Measurements from ENCODE around the gene ALPL.
"Not testable (repeated sequence)": the region's sequence is repeated elsewhere in the genome, so short reads cannot be mapped to it uniquely, and the experiment has no call there.

The ALPL gene

DNA sequence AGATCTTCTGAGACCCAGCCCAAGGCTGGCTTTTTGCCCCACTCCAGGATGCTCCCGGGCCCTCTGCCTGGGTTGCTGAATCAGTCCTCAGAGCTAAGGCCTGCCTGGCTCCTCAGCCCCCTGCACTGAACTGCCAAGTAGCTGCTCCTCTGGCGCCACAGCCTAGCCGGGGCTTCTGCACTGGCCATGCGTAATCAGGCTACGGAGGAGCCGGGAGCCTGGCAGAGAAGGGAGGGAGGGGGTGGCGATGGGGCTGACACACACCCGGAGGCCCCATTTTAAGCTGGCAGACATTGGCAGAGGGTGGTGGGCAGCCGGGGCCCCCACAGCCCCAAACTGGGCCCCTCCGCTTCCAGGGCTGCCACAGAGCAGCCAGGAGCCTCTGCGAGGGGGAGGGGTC lies 38.7 kb downstream of the ALPL start:
- no peak overlapping the region for H3K27ac Mint-ChIP-seq
- peaks cover 0 to 3% of the 10 kb centered on the region in 2 donors for H3K4me1 Mint-ChIP-seq
- no peaks in the 10 kb centered on the region for H3K9me3 Mint-ChIP-seq
- DNase-seq (no peak), ATAC-seq (replicated peaks) (no peak)
- H3K4me3 Mint-ChIP-seq: no peak overlapping the region
- no peaks in the 10 kb centered on the region for H3K36me3 Mint-ChIP-seq
- H3K27me3 Mint-ChIP-seq: peaks cover 10 to 12% of the 10 kb centered on the region in 2 donors

DNA sequence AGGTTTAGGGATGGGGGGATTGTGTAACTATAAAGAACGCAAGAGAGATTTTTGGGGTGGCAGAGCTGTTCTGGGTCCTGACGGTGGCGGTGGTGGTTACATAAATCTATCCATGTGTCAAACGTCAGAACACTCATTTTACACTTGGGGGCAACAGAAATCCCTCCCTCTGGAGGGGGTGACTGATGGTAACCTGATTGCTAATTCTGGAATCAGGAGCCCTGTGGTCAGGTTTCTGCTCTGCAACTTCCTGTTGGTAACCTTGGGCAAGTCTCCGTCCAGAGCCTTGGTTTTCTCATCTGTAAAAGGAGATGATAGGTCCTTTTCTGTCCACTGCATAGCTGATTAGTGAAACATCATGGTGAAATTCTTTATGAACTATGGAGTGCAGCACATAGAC lies 40.9 kb downstream of the ALPL start:
- Mint-ChIP-seq H3K4me1 (peaks cover 5 to 6% of the 10 kb centered on the region in 2 donors), H3K27me3 (peaks cover 18 to 20% of the 10 kb centered on the region in 2 donors), H3K9me3 (no peaks in the 10 kb centered on the region), H3K27ac (no peak overlapping the region), H3K36me3 (no peaks in the 10 kb centered on the region), H3K4me3 (no peak overlapping the region)
- ATAC-seq (replicated peaks) (peak in 1 of 2 donors; percentile 25), DNase-seq (no peak)

GRCh38 chr1:21550866-21551475 lies 41.7 kb downstream of the ALPL start:
- no peaks in the 10 kb centered on the region for H3K36me3 Mint-ChIP-seq
- H3K27me3 Mint-ChIP-seq: peaks cover 22 to 26% of the 10 kb centered on the region in 2 donors
- DNase-seq (no peak), ATAC-seq (replicated peaks) (no peak)
- no peak overlapping the region for H3K27ac Mint-ChIP-seq
- H3K9me3 Mint-ChIP-seq: no peaks in the 10 kb centered on the region
- H3K4me1 Mint-ChIP-seq: peaks cover 5 to 6% of the 10 kb centered on the region in 2 donors
- H3K4me3 Mint-ChIP-seq: no peak overlapping the region

GRCh38 chr1:21552715-21553114 lies 43.5 kb downstream of the ALPL start:
- no peak for ATAC-seq (replicated peaks)
- peaks cover 5 to 6% of the 10 kb centered on the region in 2 donors for H3K4me1 Mint-ChIP-seq

DNA sequence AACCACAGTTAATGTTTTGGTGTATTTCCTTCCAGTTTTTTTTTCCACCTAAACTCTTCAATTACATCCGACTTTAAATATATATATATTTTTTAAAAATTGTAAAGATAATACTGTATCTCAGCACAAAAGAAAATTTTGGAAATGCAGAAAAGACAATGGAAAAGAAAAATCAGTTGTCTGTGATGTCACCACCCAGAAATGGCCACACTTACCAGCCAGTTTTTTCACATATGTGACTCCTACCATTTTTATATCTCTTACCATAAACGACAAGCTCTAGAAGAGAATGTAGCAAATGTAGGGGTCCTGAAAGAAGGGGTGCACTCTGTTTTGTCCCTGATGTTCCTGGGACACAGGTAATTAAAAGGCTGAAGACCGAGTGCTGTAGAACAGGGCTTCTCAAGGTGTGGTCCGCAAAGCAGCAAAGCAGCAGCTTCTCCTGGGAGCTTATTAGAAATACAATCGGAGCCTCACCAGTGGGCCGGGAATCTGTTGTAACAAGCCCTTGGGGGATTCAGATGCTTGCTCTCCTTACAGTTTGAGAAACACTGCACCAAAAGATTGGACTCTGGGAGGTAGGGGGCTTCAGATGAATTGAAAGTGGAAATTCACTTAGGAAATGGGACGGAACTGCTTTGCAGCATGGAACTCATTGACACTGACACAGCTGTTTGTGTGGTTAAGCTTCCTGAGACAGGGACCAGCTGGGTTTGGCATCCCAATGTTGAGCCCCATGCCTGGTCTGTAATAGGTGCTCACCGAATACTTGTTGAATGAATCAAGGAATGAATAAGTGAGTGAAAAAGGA lies 44.1 kb downstream of the ALPL start:
- H3K4me3 Mint-ChIP-seq: no peak overlapping the region
- H3K36me3 Mint-ChIP-seq: no peaks in the 10 kb centered on the region
- DNase-seq (no peak), ATAC-seq (replicated peaks) (no peak)
- H3K27me3 Mint-ChIP-seq: peaks cover 28 to 35% of the 10 kb centered on the region in 2 donors
- no peaks in the 10 kb centered on the region for H3K9me3 Mint-ChIP-seq
- no peak overlapping the region for H3K27ac Mint-ChIP-seq
- peaks cover 5 to 6% of the 10 kb centered on the region in 2 donors for H3K4me1 Mint-ChIP-seq

More at GRCh38 chr1:21552715-21553114, 43.5 kb downstream of the ALPL start:
- no peak for DNase-seq
- no peaks in the 10 kb centered on the region for H3K36me3 Mint-ChIP-seq
- H3K27ac Mint-ChIP-seq: no peak overlapping the region
- peaks cover 28 to 35% of the 10 kb centered on the region in 2 donors for H3K27me3 Mint-ChIP-seq
- H3K4me3 Mint-ChIP-seq: no peak overlapping the region
- no peaks in the 10 kb centered on the region for H3K9me3 Mint-ChIP-seq

DNA sequence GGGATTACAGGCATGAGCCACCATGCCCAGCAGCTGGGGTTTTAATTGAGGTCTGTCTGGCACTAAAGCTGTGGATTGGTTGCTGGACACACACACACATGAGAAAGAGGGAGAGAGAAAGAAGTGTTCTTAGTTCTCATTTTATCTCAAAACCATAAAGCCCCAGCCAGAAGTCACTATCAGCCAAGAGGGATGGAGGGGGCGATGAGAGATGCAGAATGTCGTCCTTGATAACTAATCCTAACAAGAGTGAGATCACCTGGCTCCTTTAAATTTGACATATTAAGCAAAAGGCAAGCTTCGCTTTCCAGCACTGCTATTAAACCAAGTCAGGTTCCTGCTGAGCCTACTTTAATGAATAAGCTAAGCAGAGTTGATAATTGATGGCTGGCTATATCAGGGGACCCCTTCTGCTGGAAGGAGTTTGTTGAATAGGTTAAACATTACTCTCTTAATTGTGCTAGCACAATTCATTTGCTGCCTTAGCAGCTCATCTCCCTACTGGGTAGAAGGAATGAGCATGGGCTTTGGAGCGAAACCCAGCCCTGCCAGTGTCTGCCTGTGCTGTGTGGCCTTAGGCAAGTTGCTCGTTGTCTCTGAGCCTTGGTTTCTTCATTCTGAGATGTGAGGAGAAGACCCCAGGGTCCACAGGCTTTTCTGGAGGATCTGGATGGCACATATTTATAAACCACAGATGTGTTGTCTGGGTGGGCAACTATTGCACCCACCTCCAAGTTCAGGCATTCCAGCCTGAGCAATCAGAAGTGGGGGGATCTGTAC lies 50.8 kb downstream of the ALPL start:
- no peak overlapping the region for H3K27ac Mint-ChIP-seq
- DNase-seq (no peak), ATAC-seq (replicated peaks) (no peak)
- no peaks in the 10 kb centered on the region for H3K9me3 Mint-ChIP-seq
- peaks cover 9 to 46% of the 10 kb centered on the region in 2 donors for H3K27me3 Mint-ChIP-seq
- no peaks in the 10 kb centered on the region for H3K4me1 Mint-ChIP-seq
- no peak overlapping the region for H3K4me3 Mint-ChIP-seq
- H3K36me3 Mint-ChIP-seq: peaks cover 0 to 2% of the 10 kb centered on the region in 2 donors

DNA sequence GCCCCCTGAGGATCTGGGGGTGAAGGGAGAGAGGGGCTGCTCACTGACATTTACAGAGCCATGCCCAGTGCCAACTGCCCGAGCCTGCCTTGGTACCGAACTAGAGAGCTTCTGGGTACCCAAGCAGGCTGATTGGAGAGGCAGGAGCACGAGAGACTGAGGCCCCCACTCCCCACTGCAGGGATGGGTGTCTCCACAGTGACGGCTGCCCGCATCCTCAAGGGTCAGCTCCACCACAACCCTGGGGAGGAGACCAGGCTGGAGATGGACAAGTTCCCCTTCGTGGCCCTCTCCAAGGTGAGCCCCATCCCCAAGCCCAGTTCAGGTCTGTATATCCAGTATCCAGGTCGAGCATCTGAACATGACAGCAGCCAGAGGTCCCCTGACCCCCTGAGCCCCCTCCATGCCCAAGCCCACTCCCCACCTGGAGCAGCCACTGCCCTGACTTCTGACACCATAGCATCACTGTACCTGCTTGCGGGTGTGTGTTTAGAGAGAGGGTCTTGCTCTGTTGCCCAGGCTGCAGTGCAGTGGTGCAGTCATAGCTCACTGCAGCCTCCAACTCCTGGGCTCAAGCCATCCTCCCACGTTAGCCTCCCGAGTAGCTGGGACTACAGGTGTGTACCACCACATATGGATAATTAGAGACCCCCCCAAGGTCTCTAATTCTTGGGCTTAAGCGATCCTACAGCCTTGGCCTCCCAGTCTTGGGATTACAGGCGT lies 51.9 kb downstream of the ALPL start:
- DNase-seq (no peak), ATAC-seq (replicated peaks) (no peak)
- Mint-ChIP-seq H3K4me1 (no peaks in the 10 kb centered on the region), H3K9me3 (no peaks in the 10 kb centered on the region), H3K27ac (no peak overlapping the region), H3K27me3 (peaks cover 11 to 35% of the 10 kb centered on the region in 2 donors), H3K4me3 (no peak overlapping the region), H3K36me3 (peaks cover 0 to 2% of the 10 kb centered on the region in 2 donors)

DNA sequence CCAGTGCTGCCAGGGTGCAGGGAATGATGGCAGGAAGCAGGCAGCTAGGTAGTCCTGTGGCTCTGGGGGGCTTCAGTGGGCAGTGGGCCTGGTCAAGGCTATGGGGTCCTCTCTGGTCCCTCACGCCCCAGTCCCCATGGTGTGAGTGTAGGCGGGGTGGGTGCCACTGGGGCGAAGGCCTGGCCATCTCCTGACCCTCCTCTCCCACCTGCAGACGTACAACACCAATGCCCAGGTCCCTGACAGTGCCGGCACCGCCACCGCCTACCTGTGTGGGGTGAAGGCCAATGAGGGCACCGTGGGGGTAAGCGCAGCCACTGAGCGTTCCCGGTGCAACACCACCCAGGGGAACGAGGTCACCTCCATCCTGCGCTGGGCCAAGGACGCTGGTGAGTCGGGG lies 53.7 kb downstream of the ALPL start:
- H3K9me3 Mint-ChIP-seq: no peaks in the 10 kb centered on the region
- no peaks in the 10 kb centered on the region for H3K4me1 Mint-ChIP-seq
- DNase-seq: no peak
- H3K36me3 Mint-ChIP-seq: peaks cover 0 to 2% of the 10 kb centered on the region in 2 donors
- H3K4me3 Mint-ChIP-seq: no peak overlapping the region
- no peak overlapping the region for H3K27ac Mint-ChIP-seq
- ATAC-seq (replicated peaks): no peak
- peaks cover 5 to 27% of the 10 kb centered on the region in 2 donors for H3K27me3 Mint-ChIP-seq

- DNase-seq (no peak), ATAC-seq (replicated peaks) (no peak)
- H3K4me1 Mint-ChIP-seq: peaks cover 0 to 3% of the 10 kb centered on the region in 2 donors
- peaks cover 11 to 22% of the 10 kb centered on the region in 2 donors for H3K27me3 Mint-ChIP-seq
- no peak overlapping the region for H3K4me3 Mint-ChIP-seq
- no peaks in the 10 kb centered on the region for H3K9me3 Mint-ChIP-seq
- peaks cover 0 to 2% of the 10 kb centered on the region in 2 donors for H3K36me3 Mint-ChIP-seq
- no peak overlapping the region for H3K27ac Mint-ChIP-seq
These were observed 54.7 kb downstream of the ALPL start for GRCh38 chr1:21563971-21564370.

- ATAC-seq (replicated peaks): no peak
- Mint-ChIP-seq H3K27me3 (peaks cover 11 to 16% of the 10 kb centered on the region in 2 donors), H3K4me1 (peaks cover 0 to 3% of the 10 kb centered on the region in 2 donors), H3K27ac (no peak overlapping the region), H3K4me3 (no peak overlapping the region), H3K9me3 (no peaks in the 10 kb centered on the region), H3K36me3 (peaks cover 0 to under 1% of the 10 kb centered on the region in 2 donors)
- DNase-seq: no peak
These were observed 55.4 kb downstream of the ALPL start for GRCh38 chr1:21564521-21565095.

DNA sequence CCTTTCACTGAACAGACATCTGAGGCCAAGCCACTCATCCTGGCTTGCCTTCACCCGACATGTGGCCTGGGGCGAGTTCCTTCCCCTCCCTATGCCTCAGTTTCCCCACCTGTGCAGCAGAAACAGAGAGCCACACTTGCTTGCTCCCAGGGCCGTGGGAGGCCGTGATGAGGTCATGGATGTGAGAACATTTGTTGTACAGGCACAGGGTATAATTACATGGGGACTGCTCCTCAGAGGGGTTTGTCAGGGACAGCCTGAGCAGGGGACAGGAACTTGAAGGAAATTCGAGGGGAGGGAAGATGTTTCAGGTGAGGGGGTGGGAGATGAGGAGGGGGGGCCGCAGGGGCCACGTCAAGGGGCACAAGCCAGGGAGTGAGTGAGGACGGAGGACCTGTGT lies 56.1 kb downstream of the ALPL start:
- Mint-ChIP-seq H3K27me3 (peaks cover 11 to 13% of the 10 kb centered on the region in 2 donors), H3K9me3 (no peaks in the 10 kb centered on the region), H3K4me1 (peaks cover 0 to 3% of the 10 kb centered on the region in 2 donors), H3K27ac (no peak overlapping the region), H3K4me3 (no peak overlapping the region), H3K36me3 (no peaks in the 10 kb centered on the region)
- DNase-seq (no peak), ATAC-seq (replicated peaks) (no peak)

DNA sequence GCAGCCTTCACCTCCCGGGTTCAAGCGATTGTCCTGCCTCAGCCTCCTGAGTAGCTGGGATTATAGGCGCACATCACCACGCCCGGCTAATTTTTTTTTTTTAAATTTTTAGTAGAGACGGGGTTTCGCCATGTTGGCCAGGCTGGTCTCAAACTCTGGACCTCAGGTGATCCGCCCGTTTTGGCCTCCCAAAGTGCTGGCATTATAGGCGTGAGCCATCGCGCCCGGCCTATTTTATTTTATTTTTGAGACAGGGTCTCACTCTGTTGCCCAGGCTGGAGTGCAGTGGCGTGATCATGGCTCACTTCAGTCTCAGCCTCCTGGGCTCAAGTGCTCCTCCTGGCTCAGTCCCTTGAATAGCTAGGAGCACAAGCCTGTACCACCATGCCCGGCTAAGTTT lies 57.1 kb downstream of the ALPL start:
- ATAC-seq (replicated peaks); H3K9me3 Mint-ChIP-seq; H3K27ac Mint-ChIP-seq; H3K36me3 Mint-ChIP-seq; H3K4me3 Mint-ChIP-seq; DNase-seq; H3K4me1 Mint-ChIP-seq: not testable (repeated sequence)
- H3K27me3 Mint-ChIP-seq: peaks cover 4 to 11% of the 10 kb centered on the region in 2 donors

DNA sequence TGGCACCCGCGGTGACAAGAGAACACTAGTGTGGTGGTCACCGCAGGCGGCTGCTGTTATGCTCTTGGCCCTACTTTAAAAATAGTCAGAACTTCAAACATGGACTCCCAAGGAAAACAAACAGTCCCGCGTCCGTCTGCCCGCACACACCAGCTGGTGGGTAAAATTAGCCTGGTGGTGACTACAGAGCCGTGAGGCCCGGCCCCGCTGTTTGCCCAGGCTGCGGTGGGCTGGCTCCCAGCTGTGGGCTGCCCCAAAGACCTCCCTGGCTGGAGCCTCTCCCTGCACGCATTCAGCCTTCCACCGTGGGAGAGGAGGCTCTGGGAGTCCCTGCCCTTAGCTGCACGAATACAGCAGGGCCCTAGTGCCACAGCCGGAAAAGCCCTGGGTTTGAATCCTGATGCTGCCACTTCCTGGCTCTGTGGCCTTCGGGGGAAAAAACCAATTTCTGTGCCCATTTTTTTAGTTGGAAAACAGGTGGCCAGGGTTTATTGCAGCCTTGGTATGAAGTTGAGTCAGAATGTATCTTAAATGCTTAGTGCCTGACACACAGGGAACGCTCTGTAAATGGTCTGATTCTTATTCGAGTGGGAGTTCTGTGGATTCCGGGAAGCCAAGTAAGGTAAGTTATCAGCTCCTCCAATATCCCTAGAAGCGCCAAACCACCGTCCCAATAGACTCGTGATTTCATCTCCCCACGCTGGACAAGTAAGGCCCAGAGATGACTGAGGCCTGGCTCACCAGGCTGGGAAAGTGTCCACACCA lies 58.2 kb downstream of the ALPL start:
- no peak for ATAC-seq (replicated peaks)
- no peaks in the 10 kb centered on the region for H3K36me3 Mint-ChIP-seq
- peaks cover 0 to 3% of the 10 kb centered on the region in 2 donors for H3K4me1 Mint-ChIP-seq
- no peak overlapping the region for H3K4me3 Mint-ChIP-seq
- H3K27ac Mint-ChIP-seq: no peak overlapping the region
- DNase-seq: no peak
- peaks cover 11% of the 10 kb centered on the region in 2 donors for H3K27me3 Mint-ChIP-seq
- H3K9me3 Mint-ChIP-seq: no peaks in the 10 kb centered on the region
